GM12874 (cell line): Measurements from ENCODE around the gene BAZ2B.

Experiments
- CTCF ChIP-seq: IDR thresholded peaks from 2 replicates; pipeline ENCODE4 v1.5.1; 2011; ENCODE audit warnings: low read depth, mild to moderate bottlenecking, control low read depth, low read length, moderate library complexity; ENCODE audit not compliant: insufficient read depth

BAZ2B gene

GRCh38 chr2:159606287-159606686, 10.1 kb downstream of the BAZ2B start:
- no peak for TF ChIP-seq CTCF

GRCh38 chr2:159605441-159606178, 10.7 kb downstream of the BAZ2B start:
- TF ChIP-seq CTCF = no peak

- no peak for TF ChIP-seq CTCF
Observed at GRCh38 chr2:159604159-159604558, 12.2 kb downstream of the BAZ2B start.

GRCh38 chr2:159600752-159601151, 15.6 kb downstream of the BAZ2B start:
- no peak for TF ChIP-seq CTCF

- TF ChIP-seq CTCF = no peak
Observed at GRCh38 chr2:159595410-159596046, 20.8 kb downstream of the BAZ2B start.

- TF ChIP-seq CTCF = no peak
Observed at GRCh38 chr2:159592441-159592840, 23.9 kb downstream of the BAZ2B start.

- no peak for TF ChIP-seq CTCF
Observed at GRCh38 chr2:159591221-159591620, 25.1 kb downstream of the BAZ2B start.
